ENCODE results near the gene GRK4.

GRCh38 chr4:3010577-3010976, 47.2 kb downstream of the GRK4 start:
- no peak for TF ChIP-seq CTCF (IDR thresholded peaks at IDR 0.05; ENCODE audit: insufficient read depth, low read depth, low read length)
- TF ChIP-seq EZH2 (IDR thresholded peaks at IDR 0.05; ENCODE audit: insufficient read depth, low read length), result no peak
